PC-9 (cell line): Measurements from ENCODE around the gene PDPK1.
"Not testable (repeated sequence)": the region's sequence is repeated elsewhere in the genome, so short reads cannot be mapped to it uniquely, and the experiment has no call there.

Experiments used
- EZH2 ChIP-seq: fragments of 200-600 bp; sonication (generic); IDR thresholded peaks from 2 replicates; pipeline ENCODE4 v1.8.0; 2017; ENCODE audit warnings: antibody characterized with exemption, low read depth
- TF ChIP-seq, protein P1 (sequence below): fragments of 200-600 bp; sonication (generic); conservative IDR thresholded peaks from 2 replicates; pipeline ENCODE4 v1.6.1; 2017; ENCODE audit warnings: mixed run types, antibody characterized with exemption, mild to moderate bottlenecking, moderate library complexity

DNA sequence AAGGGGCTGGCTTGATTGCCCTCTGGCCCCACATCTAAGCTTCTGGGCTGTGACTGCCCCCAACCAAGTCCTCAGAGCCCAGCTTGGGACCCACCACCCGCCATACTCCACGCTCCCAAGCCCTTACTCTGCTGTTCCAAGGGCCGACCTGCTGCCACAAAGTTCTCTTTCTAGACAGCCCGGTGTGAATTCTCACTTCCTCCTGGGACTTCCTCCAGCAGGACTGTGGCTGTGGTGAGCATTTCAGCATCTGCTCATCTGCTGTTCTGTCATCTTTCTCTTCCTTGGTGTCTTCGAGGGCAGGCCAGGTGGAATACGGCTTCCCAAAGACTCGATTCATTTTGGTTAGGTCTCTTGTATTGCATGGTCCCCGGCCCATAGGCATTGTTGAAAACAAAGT, 69.0 kb downstream of the PDPK1 start:
- TF ChIP-seq, protein P1, sequence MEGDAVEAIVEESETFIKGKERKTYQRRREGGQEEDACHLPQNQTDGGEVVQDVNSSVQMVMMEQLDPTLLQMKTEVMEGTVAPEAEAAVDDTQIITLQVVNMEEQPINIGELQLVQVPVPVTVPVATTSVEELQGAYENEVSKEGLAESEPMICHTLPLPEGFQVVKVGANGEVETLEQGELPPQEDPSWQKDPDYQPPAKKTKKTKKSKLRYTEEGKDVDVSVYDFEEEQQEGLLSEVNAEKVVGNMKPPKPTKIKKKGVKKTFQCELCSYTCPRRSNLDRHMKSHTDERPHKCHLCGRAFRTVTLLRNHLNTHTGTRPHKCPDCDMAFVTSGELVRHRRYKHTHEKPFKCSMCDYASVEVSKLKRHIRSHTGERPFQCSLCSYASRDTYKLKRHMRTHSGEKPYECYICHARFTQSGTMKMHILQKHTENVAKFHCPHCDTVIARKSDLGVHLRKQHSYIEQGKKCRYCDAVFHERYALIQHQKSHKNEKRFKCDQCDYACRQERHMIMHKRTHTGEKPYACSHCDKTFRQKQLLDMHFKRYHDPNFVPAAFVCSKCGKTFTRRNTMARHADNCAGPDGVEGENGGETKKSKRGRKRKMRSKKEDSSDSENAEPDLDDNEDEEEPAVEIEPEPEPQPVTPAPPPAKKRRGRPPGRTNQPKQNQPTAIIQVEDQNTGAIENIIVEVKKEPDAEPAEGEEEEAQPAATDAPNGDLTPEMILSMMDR, result not testable (repeated sequence)
- not testable (repeated sequence) for TF ChIP-seq EZH2
